ENCODE data around the gene FBXO40. TPM values are rescaled to one million over a fixed set of nuclear protein-coding genes. Genes with fewer than 3 reads are reported as not detected.

The FBXO40 gene
- polyA plus RNA-seq, 1 experiment, result not detected

DNA sequence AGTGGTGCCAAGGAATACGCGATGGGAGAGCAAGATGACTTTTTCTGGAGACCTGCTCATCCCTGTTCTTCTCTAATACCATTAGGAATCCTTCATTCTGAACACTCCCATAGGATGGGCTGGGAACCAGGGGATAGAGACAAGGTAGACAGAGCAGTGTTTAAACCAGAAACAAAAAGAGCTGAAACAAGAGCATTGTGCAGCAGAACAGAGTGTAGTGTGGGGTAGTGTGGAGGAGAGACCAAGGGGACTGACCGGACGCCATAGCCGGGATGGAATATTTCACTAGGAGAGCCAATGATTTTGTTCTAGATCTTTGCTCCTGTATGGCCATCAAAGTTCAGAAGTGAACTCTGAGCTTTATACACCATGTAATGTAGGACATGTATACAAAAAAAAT lies 51.9 kb downstream of the FBXO40 start:
- H3K36me3 ChIP-seq (ENCODE audit: control insufficient read depth, insufficient read depth, low read length), result no peaks in the 10 kb centered on the region
- no peak for TF ChIP-seq CTCF (IDR thresholded peaks at IDR 0.05; ENCODE audit: insufficient read depth, low read depth, low read length)
- no peak overlapping the region for H3K4me3 ChIP-seq (ENCODE audit: low read depth, low read length)
- ChIA-PET CTCF (no interaction called here), POLR2A (no interaction called here)
- H3K27me3 ChIP-seq (ENCODE audit: control insufficient read depth, insufficient read depth, low read length), result no peaks in the 10 kb centered on the region
- no peak for DNase-seq (ENCODE audit: low read depth)

- no peak for TF ChIP-seq CTCF (IDR thresholded peaks at IDR 0.05; ENCODE audit: insufficient read depth, low read depth, low read length)
- Histone ChIP-seq H3K4me3 (ENCODE audit: low read depth, low read length) (no peak overlapping the region), H3K36me3 (ENCODE audit: control insufficient read depth, insufficient read depth, low read length) (no peaks in the 10 kb centered on the region), H3K27me3 (ENCODE audit: control insufficient read depth, insufficient read depth, low read length) (no peaks in the 10 kb centered on the region)
- no peak for DNase-seq (ENCODE audit: low read depth)
- POLR2A ChIA-PET, result no interaction called here
- CTCF ChIA-PET, result no interaction called here
Measured at GRCh38 chr3:121648219-121648958, 55.2 kb downstream of the FBXO40 start.

DNA sequence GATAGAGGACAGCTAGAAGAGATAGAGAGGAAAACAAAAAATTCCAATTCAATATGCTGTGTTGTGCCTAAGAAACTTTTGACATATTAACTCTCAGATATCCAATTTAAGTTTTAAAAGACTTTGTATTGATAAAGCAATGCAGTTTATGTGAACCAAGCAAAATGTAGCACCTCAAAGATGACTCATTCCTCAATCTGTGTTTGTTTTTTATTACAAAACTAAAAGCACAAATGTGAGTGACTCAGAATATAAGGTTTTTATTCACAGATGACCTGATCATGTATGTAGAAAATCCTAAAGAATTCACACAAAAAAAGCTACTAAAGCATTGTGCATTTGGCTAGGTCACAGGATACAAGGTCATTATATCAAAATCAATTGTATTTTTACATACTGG lies 56.5 kb downstream of the FBXO40 start:
- DNase-seq (ENCODE audit: low read depth), result no peak
- no peaks in the 10 kb centered on the region for H3K27me3 ChIP-seq (ENCODE audit: control insufficient read depth, insufficient read depth, low read length)
- H3K4me3 ChIP-seq (ENCODE audit: low read depth, low read length), result no peak overlapping the region
- POLR2A ChIA-PET, result no interaction called here
- no peaks in the 10 kb centered on the region for H3K36me3 ChIP-seq (ENCODE audit: control insufficient read depth, insufficient read depth, low read length)
- CTCF ChIA-PET, result no interaction called here
- TF ChIP-seq CTCF (IDR thresholded peaks at IDR 0.05; ENCODE audit: insufficient read depth, low read depth, low read length), result no peak

DNA sequence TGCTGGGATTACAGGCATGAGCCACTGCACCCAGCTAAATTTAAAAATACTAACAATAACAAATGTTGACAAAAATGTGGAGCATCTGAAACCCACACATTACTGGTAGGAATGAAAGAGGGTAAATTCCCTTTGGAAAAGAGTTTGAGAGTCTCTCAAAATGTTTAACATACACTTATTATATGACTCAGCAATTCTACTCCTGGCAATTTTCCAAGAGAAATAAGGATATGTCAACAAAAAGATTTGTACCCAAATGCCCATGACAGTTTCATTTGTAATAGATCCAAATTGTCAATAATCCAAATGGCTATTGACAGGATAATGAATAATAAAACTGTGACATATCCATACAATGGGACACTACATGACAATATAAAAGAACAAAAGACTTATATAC lies 58.5 kb downstream of the FBXO40 start:
- H3K27me3 ChIP-seq (ENCODE audit: control insufficient read depth, insufficient read depth, low read length), result no peaks in the 10 kb centered on the region
- POLR2A ChIA-PET, result no interaction called here
- DNase-seq (ENCODE audit: low read depth), result no peak
- CTCF ChIA-PET, result no interaction called here
- H3K36me3 ChIP-seq (ENCODE audit: control insufficient read depth, insufficient read depth, low read length), result no peaks in the 10 kb centered on the region
- no peak overlapping the region for H3K4me3 ChIP-seq (ENCODE audit: low read depth, low read length)
- no peak for TF ChIP-seq CTCF (IDR thresholded peaks at IDR 0.05; ENCODE audit: insufficient read depth, low read depth, low read length)

DNA sequence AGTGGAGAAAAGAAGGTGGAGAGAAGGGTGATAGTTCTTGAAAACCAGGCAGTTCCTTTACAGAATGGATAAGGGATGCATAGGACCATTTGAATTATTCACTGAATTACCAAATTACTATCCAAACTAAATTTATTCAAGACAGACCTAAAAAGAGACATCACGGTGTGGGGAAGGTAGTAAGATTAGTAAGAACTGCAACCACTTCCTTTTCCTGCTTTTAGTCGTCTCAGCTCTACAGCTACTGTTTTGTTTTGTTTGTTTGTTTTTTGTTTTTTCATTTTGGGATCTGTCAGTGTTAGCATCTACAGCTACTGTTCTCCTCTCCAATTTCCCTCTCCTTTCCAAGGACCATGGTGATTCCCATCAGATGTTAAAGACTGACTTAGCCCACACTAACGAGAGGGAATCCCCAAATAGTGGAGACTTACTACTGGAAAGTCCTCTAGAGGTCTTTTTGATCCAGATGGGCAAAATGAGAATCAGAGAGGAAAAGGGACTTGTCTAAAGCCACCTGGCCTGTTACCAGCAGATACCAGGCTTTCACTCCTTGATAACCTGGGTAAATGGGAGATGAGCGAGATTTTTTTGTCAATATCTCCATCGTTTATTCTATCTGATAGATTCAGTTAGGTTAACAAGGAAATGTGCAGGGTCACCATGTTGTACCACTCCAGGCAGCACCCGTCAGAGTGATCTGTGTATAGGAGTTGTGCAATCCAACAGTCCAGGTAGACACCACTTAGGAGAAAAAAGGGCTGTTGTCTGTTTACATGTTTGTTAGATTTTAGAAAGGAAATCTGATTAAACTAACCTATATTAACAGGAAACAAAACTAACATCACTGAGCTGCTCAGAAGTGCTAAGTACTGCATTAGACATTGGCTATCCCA lies 61.6 kb downstream of the FBXO40 start:
- H3K27me3 ChIP-seq (ENCODE audit: control insufficient read depth, insufficient read depth, low read length), result no peaks in the 10 kb centered on the region
- no peak overlapping the region for H3K4me3 ChIP-seq (ENCODE audit: low read depth, low read length)
- ChIA-PET CTCF (no interaction called here), POLR2A (no interaction called here)
- no peaks in the 10 kb centered on the region for H3K36me3 ChIP-seq (ENCODE audit: control insufficient read depth, insufficient read depth, low read length)
- TF ChIP-seq CTCF (IDR thresholded peaks at IDR 0.05; ENCODE audit: insufficient read depth, low read depth, low read length), result no peak
- no peak for DNase-seq (ENCODE audit: low read depth)

All from BJ (cell line).